ENCODE measurements around the gene NLRP7.
A peak's percentile ranks its signal among the peaks of the same experiment; 100 is the strongest.
"Not testable (repeated sequence)": the region's sequence is repeated elsewhere in the genome, so short reads cannot be mapped to it uniquely, and the experiment has no call there.

The NLRP7 gene

DNA sequence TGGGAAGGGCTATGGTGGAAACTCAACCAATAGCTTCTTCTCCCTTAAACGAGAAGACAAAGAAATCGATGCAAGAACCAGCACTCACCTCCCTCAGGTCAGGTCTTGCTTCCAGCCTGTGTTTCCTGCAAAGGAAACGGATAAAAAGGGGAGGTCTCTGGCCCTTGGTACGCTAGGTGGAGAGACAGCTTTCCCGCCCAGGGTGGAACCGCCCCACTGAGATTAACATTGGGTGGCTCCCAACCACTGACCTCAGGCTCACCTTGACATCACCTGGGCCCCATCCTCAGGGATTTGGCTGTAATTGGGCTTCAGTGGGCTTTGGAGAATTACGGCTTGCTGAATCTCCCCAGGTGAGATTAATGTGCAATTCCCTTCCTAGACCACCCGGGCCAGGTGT is at the start of gene NLRP7:
Gene NLRP7 (minus strand): TSS at position 150 of the 400 bp plus-strand sequence.
- DNase-seq, result no peak

DNA sequence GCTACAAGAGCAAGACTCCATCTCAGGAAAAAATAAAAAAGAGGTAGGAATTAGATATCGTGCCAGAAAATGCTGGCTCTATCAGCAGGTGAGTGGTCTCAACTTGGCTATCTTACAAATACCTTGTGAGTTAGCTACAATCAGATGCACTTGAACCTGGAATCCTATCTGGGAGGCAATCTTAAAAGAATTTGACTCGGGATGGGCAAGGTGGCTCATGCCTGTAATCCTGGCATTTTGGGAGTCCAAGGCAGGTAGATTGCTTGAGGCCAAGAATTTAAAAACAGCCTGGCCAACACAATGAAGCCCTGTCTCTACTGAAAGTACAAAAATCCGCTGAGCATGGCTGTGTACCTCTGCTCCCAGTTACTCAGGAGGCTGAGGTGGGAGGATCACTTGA is 48.2 kb upstream of the NLRP7 start:
- DNase-seq, result no peak

DNA sequence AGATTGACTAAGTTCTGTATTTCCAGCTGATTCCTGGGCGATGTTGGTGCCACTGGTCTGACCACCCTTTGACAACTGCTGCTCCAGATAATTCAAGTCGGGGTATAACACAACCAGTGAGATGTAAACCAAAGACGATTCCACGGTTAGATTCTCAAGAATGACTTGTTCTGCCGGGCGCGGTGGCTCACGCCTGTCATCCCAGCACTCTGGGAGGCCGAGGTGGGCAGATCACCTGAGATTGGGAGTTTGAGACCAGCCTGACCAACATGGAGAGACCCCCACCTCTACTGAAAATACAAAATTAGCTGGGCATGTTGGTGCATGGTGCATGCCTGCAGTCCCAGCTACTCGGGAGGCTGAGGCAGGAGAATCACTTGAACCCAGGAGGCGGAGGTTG is 42.2 kb upstream of the NLRP7 start:
- not testable (repeated sequence) for DNase-seq

DNA sequence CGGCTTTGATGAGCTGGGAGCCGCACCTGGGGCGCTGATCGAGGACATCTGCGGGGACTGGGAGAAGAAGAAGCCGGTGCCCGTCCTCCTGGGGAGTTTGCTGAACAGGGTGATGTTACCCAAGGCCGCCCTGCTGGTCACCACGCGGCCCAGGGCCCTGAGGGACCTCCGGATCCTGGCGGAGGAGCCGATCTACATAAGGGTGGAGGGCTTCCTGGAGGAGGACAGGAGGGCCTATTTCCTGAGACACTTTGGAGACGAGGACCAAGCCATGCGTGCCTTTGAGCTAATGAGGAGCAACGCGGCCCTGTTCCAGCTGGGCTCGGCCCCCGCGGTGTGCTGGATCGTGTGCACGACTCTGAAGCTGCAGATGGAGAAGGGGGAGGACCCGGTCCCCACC is 35.2 kb upstream of the NLRP7 start:
- not testable (repeated sequence) for DNase-seq

DNA sequence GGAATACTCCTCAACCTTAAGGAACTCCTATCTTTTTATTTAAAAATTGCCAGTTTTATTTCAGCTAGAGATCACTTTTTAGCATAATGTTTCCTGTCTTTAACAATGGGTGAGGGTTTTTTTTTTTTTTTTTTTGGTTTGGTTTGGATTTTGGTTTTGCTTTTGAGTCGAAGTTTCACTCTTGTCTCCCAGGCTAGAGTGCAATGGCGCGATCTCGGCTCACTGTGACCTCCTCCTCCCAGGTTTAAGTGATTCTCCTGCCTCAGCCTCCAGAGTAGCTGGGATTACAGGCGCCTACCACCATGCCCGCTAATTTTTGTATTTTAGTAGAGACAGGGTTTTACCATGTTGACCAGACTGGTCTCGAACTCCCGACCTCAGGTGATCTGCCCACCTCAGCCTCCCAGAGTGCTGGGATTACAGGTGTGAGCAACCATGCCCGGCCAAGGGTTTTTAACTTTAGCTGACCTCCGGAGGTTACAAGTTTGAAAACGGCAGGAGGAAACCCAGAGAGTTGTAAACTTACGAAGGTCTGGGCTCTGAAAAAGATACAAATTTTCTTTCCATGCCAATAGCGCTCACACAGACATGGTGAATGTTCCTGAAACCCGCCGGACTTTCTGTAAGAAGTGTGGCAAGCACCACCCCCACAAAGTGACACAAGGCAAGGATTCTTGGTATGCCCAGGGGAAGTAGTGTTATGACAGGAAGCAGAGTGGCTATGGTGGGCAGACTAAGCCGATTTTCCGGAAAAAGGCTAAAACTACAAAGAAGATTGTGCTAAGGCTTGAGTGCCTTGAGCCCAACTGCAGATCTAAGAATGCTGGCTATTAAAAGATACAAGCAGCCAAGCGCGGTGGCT is 26.1 kb upstream of the NLRP7 start:
- DNase-seq, result peak; percentile 54

DNA sequence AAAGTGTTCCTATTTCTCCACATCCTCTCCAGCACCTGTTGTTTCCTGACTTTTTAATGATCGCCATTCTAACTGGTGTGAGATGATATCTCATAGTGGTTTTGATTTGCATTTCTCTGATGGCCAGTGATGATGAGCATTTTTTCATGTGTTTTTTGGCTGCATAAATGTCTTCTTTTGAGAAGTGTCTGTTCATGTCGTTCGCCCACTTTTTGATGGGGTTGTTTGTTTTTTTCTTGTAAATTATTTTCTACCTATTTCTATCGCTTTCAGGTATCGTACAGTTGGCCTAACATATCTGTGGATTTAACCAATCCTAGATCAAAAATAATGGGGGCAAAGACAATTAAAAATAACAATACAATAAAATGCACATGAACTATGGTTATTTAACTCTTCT is 24.1 kb upstream of the NLRP7 start:
- DNase-seq, result not testable (repeated sequence)

DNA sequence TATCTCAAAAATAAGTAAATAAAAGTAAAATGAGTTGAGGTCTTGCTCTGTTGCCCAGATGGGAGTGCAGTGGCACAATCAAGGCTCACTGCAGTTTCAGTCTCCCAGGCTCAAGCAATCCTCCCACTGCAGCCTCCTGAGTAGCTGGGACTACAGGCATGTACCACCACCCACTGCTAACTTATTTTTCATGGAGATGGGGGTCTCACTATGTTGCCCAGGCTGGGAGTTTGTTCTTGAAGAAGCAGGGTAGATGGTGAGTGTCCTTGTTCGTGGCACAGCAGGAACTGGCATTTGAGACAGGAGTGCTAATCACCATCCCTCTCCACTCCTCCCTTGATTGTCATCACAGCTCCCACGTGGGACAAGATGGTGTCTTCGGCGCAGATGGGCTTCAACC is 22.3 kb upstream of the NLRP7 start:
- no peak for DNase-seq

DNA sequence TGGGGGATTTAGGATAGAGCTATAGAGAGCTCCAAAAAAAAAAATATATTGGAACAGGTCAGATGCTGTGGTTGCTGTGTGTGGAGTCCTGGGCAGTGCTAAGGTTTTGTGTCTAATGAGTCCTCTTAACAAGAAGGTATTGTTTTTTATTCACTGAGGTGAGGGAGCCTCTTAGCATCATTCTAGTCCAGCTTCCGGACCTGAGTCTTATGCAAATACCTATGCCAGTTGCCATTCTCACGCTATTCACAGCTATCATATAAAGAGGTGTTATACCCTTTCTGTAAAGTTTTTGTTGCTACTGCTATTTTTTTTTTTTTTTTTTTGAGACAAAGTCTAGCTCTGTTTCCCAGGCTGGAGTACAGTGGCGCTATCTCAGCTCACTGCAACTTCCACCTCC is 20.3 kb upstream of the NLRP7 start:
- no peak for DNase-seq

DNA sequence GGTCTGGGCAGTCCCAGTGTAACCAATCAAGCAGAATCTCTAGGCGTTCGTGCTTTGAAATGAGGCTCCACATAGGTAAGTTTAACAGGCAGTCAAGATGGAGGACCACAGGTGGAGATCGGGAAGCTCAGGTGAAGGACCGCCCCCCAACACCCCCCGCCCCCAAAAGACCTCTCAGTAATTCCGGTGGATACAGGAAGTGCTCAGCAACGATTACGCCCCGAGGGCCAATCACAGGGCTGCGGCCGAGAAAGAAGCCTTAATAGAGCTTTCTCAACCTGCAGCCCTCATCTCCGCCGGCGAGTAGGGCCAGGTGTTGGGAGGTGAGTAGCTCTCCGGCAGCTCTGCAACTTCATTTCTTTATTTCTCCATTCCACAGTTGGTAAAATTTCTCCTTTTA is 17.7 kb upstream of the NLRP7 start:
- not testable (repeated sequence) for DNase-seq

DNA sequence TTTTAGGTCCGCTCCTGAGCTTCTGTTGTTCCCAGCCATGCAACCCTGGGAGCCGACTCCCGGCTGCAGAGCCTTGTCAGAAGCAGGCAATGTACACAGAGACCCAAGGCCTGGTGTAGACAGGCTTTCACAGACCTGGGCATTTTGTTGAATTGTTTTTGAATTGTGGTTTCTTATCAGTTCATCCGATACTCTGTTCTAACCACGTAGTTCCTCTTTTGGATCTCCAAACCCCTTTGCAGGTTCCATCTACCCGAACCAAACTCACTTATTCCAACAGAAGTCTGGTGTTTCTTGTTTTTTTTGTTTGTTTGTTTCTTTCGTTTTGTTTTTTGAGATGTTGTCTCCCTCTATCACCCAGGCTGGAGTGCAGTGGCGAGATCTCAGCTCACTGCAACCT is 12.5 kb upstream of the NLRP7 start:
- DNase-seq, result peak; percentile 25

DNA sequence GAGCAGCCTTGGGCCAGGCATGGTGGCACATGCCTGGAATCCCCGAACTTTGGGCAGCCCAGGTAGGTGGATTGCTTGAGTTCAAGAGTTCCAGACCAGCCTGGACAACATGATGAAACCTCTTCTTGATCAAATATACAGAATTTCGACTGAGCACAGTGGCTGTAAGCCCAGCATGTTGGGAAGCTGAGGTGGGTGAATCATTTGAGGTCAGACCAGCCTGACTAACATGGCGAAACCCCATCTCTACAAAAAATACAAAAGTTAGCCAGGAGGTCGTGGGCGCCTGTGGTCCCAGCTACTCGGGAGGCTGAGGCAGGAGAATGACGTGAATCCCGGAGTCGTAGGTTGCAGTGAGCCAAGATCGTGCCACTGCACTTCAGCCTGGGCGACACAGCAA is 8.0 kb upstream of the NLRP7 start:
- no peak for DNase-seq

DNA sequence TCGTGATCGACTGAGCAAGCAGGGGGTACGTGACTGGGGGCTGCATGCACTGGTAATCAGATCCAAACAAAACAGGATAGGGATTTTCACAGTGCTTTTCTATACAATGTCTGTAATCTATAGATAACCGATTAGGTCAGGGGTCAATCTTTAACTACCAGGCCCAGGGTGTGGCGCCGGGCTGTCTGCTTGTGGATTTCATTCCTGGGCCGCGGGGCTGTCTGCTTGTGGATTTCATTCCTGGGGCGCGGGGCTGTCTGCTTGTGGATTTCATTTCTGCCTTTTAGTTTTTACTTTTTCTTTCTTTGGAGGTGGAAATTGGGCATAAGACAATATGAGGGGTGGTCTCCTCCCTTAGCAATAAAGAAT is 6.0 kb upstream of the NLRP7 start:
- not testable (repeated sequence) for DNase-seq

DNA sequence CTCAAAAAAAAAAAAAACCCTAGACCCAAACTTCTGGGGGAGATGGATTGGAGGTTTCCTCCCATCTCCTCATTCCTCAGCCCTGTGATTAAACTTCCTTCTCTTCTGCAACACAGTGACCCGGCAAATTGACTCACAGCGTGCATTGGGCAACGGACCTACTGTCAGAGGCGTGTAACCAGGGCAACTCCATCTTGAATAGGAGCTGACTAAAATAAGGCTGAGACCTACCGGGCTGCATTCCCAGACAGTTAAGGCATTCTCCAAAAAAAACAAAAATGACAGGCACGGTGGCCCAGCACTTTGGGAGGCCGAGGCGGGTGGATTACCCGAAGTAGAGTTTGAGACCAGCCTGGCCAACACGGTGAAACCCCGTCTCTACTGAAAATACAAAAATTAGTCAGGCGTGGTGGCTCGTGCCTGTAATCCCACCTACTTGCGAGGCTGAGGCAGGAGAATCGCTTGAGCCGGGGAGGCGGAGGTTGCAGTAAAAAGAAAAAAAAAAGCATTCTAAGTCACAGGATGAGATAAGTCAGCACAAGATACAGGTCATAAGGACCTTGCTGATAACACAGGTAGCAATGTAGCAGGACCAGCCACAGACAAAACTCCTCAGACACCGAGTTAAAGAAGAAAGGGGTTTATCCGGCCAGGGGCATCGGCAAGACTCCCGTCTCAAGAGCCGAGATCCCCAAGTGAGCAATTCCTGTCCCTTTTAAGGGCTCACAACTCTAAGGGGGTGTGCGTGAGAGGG is 5.4 kb upstream of the NLRP7 start:
- no peak for DNase-seq

DNA sequence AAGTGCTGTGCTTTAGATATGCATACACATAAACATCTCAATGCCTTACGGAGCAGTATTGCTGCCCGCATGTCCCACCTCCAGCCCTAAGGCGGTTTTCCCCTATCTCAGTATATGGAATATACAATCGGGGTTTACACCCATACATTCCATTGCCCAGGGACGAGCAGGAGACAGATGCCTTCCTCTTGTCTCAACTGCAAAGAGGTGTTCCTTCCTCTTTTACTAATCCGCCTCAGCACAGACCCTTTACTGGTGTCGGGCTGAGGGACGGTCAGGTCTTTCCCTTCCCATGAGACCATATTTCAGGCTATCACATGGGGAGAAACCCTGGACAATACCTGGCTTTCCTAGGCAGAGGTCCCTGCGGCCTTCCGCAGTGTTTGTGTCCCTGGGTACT is 3.2 kb upstream of the NLRP7 start:
- DNase-seq, result not testable (repeated sequence)

DNA sequence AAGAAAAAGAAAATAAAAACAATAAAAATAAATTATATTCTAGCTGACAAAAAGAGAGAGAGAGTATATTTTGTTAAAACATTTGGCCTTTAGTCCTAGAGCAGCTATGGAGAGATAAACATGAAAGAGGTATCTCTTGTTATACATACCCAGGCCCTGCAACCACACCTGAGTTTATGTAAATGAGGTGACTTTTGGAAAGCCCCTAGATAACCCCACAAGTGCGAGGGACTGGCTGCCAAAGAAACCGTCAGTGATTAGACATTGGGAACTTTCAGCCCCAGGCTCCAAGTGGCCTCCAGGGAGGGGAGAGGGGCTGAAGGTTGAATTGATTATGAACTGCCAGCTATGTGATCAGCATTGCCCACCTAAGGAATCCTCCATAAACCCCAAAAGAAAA is 2.1 kb upstream of the NLRP7 start:
- DNase-seq, result no peak

DNA sequence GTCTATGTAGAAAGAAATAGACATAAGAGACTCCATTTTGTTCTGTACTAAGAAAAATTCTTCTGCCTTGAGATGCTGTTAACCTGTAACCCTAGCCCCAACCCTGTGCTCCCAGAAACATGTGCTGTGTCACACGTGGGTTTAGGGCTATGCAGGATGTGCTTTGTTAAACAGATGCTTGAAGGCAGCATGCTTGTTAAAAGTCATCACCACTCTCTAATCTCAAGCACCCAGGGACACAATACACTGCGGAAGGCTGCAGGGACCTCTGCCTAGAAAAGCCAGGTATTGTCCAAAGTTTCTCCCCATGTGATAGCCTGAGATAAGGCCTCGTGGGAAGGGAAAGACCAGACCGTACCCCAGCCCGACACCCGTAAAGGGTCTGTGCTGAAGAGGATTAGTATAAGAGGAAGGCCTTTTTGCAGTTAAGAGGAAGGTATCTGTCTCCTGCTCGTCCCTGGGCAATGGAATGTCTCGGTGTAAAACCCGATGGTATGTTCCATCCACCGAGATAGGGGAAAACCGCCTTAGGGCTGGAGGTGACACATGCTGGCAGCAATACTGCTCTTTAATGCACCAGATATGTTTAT is 3.5 kb downstream of the NLRP7 start:
- not testable (repeated sequence) for DNase-seq

DNA sequence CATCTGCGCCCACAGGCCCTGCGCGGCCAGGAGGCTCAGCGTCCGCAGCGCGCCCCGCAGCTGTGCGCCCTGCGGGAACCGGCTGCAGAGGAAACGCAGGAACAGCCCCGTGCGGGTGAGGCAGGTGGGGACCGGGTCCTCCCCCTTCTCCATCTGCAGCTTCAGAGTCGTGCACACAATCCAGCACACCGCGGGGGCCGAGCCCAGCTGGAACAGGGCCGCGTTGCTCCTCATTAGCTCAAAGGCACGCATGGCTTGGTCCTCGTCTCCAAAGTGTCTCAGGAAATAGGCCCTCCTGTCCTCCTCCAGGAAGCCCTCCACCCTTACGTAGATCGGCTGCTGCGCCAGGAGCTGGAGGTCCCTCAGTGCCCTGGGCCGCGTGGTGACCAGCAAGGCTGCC is 7.8 kb downstream of the NLRP7 start:
- DNase-seq, result not testable (repeated sequence)

DNA sequence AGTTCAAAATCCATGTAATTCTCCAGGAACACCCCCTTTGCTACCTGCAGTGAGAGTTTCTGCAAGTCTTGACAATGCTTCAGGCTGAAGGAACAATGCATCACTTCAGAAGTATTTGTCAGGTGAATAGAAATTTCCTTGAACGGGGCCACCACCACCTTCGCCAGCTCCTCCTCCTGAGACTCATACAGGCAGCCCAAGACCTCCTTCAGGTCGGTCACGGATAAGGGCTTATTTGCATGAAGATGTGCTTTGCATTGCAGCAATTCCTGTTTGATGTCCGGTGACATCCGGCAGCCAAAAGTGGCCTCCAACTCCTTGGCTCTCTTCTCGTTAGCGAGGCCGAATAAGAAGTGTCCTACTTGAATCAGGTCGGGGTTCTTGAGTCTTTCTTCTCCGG is 8.4 kb downstream of the NLRP7 start:
- no peak for DNase-seq

DNA sequence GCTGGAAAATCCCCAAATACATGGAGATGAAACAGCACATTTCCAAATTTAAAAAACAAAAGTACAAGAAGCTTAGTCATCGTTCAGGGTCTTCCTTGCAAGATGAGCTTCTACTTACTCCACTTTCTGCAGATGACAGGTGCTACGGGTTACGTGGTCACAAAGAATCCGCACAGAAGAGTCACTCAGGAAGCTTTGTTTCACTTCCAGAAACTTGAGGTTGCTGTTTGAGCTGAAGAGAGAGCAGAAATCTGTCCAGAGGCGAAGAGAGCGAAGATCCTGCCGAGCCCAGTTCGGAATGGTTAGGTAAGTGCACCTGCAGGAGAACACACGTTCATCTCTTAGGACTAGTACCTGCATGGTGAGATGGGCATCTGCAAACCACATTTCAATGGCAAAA is 9.4 kb downstream of the NLRP7 start:
- DNase-seq, result peak; percentile 71

DNA sequence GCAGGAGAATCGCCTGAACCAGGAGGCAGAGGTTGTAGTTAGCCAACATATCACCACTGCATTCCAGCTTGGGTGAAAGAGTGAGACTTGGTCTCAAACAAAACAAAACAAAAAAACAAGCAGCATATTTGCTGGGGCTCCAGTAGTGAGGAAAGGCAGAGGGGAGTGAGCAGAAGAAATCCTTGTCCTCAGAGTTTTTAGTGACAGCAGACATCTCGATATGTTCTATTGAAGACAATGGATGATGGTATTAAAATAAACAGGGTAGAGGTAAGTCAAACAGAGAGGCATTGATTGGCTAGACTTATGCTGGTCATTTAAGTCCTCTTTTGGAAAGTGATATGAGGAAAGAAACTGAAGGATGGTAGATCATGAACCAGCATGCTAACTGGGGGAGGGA is 19.0 kb downstream of the NLRP7 start:
- no peak for DNase-seq

DNA sequence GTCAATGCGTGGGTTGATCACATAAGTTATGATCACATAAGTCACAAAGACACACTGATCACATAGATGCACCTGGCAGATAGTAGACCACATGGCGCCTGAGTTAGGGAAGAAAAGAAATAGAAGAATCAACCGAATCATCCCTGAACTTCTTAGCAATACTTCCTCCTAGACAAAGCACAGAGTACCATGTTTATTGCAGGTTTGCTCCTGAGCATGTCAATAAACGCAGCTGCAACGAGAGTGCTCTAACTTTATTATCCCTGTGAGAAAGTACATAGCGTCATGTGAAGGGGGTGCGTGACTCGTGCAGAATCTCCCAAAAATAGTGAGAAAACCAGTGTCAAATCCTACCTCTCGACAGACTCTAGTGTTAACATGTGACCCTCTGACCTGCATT is 24.1 kb downstream of the NLRP7 start:
- DNase-seq, result no peak

DNA sequence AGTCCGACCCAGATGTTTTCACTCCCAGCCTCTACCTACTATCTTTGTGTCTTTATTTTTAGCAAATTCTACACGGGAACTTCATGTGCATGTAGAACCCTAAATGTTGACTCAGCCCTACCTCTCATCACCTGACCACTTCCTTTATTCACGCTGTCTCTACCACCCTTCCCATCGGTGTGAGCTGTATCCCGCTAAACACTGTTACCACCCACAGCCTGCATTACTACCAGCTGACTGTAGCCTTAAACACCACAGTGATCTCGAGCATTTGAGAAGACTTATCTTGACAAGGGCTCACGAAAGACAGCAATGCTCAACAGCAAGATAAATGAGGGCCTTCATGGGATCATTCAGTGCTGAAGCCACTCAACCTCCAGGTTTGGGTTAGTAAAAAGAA is 26.2 kb downstream of the NLRP7 start:
- DNase-seq, result peak; percentile 10

DNA sequence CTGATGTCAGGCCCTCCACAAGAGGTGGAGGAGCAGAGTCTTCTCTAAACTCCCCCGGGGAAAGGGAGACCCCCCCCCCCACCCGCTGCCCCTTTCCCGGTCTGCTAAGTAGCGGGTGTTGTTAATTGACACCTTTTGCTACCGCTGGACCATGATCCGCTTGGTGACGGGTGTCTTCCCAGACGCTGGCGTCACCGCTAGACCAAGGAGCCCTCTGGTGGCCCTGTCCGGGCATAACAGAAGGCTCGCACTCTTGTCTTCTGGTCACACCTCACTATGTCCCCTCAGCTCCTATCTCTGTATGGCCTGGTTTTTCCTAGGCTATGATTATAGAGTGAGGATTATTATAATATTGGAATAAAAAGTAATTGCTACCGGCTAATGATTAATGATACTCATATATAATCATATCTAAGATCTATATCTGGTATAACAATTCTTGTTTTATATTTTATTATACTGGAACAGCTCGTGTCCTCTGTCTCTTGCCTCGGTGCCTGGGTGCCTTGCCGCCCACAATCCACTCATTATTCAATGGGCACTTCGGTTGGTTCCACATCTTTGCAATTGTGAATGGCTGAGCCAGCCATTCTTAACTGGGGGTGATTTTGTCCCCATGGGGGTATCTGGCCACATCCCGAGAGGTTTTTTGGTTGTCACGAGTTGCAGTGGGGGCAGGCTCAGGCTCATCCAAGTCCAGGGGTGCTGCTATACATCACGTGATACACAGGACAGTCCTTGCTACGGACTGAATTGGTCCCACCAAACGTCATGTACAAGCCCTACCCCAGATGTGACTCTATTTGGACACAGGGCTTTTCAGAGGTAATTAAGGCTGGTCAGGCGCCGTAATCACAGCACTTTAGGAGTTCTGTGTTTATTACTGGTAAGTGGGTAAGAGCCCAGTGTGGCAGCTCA is 27.4 kb downstream of the NLRP7 start:
- DNase-seq, result peak; percentile 8

All from activated CD4-positive, alpha-beta T cell treated with anti-CD3 and anti-CD28 coated beads, Interleukin-10, Interleukin-2, amounts not matched to agents 100 ng/mL and 50 ng/mL, durations not matched to agents 16 hours and 8 hours (primary cell).